HG02642 (cell line): ENCODE measurements around the gene PTAFR.

Experiments used
- ATAC-seq: cut with Tn5 transposase; IDR thresholded peaks from one replicate; pipeline ENCODE4 v1.9.1; 2021; ENCODE audit warnings: mild to moderate bottlenecking; ENCODE audit not compliant: unreplicated experiment, poor library complexity

The PTAFR gene, protein sequence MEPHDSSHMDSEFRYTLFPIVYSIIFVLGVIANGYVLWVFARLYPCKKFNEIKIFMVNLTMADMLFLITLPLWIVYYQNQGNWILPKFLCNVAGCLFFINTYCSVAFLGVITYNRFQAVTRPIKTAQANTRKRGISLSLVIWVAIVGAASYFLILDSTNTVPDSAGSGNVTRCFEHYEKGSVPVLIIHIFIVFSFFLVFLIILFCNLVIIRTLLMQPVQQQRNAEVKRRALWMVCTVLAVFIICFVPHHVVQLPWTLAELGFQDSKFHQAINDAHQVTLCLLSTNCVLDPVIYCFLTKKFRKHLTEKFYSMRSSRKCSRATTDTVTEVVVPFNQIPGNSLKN

DNA sequence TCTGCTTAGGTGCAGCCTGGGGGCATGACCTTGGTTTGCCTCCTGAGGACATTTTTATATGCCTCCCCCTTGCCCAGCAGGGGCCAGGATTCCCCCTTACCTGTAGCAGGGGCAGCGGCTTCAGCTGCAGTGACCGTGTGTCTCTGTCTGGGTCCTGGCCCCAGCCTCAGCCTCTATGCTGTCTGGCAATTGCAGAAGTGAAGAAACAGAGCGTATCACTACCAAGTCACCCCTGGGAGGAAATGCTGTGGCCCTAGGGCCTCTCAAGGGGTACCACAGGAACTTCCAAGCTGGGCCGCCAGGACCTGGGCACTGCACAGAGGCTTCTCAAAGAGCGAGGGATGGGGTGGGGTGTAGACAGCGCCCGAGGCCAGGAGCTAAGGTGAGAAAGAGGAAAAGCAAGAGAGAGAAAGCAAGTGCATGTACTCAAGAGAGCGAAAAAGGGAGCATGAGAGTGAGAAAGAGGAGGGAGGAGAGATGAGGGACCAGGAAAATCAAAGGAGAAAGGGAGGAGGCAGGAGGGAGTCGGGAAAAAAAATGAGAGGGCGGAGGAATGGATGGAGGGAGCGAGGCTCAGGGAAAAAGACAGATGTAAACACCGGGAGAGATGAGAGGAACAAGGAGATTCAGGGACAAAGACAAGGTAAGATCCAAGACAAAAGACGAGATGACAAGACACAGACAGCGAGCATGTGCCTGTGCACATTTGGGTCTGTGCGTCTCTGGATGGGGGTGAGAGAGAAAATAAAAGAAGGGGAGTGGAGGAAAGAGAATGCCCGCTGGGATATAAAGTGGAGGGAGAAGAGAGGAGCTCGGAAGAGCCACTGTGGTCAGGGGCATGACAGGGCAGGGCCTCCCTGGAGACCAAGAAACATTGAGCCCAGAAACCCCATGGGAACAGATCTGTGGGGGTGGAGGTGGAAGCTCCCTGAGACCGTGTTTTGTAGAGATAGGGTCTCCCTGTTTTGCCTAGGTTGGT is at the start of gene PTAFR:
PTAFR (minus strand) TSS at position 199 of the 979 bp plus-strand sequence. CDS start 25,669 bp downstream, outside the sequence.
- ATAC-seq: no peak

DNA sequence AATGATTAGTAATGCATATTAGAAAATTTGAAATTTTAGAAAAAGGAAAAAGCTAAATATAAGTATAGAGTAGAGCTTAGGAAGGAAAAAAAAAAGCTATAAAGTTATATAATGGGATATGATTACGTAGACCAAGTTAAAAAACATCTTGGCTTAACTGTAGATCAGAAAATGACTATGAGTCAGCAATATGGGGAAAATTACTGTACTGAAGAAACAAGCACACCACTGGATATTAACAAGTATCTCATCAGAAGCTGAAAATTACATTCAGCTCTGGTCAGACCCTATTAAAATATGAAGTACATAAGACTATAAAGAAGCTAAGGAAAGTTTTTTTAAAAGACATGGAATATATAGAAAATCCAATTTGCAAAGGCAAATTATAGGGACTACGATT is 36.8 kb upstream of the PTAFR start:
- ATAC-seq: no peak

DNA sequence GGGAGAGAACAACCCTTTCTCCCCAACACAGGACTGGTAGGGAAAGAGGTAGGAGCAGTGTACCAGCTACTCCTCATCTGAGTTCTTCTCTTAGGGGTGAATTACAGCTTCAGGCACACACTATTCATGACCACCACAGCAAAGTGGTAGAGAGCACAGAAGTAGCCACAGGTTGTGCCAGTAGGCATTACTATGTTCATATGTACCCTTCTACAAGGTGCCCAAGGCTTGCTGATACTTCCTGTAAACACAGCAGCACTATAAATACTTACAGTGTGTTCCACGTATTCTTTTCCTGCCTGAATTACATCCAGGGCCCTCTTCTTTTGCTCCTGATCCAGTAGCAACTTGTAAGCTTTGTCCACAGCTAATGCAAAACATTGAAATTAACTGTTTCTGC is 33.2 kb upstream of the PTAFR start:
- ATAC-seq: no peak

DNA sequence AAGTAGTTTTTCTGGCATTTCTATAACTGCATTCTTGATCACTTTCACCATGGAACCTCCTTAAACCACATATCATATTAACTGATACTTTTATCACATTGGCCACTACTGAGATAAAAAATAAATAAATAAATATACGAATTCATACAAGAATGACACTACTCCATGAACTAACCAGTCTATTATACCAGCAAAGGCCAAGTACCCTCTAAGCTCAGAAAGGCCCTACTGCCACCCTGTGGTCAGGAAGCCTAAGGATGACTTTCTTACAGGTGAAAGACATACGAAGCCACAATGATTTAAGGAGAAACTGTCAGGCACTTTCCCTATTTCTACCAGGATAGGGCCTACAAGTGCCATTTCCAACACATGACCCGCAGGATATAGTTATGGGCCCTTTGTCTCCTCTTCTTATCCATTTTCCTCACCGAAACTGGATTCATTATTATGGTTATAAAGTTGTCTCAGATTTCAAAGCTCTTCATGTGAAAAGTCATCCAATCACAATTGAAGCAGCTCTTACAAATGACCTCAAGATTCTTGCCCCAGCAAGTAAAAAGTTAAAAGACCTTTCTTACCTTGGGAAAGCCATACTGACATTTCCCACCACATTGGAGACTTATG is 32.4 kb upstream of the PTAFR start:
- ATAC-seq: no peak

DNA sequence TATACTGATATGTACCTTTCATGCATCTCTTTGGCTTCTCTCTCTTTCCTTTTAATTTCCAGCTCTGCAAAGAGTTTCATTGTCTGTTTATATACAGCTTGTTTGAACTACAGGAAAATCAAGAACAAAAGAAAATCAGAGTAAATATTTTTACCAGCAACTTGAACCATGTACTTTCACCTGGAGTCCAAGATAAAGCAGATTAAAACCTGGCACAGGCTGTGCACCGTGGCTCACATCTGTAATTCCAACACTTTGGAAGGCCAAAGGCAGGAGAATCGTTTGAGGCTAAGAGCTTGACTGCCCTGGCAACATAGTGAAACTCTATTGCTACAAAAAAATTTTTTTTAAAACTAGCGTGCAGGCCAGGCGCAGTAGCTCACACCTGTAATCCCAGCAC is 28.8 kb upstream of the PTAFR start:
- ATAC-seq: no peak

DNA sequence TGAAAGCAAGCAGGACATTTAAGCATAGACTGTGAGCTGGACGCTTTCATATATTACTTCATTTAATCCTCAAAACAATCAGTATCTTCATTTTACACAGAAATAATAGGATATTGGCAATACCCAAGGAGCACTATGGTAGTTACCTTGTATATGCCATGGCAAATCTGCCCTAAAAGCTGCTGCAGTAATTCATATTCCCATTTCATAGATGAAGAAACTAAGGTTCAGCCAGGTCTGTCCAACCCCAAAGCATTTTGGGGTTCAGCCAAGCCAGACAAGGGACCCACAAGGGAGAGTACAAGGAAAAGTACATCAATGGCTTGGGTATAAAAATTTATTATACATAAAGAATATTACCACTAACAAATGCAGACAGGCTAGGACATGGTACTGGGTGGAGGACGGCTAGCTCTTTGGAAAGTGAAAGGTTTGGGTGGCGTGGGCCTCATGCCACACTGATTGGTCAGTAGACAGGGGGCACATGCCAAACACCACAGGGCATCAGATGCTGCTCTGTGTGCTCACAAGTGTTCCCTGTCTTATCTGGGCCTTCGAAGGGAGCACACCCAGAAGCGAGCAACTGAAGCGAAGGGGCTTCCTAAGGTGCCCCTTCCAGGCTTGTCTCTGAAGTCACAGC is 23.9 kb upstream of the PTAFR start:
- ATAC-seq: no peak

DNA sequence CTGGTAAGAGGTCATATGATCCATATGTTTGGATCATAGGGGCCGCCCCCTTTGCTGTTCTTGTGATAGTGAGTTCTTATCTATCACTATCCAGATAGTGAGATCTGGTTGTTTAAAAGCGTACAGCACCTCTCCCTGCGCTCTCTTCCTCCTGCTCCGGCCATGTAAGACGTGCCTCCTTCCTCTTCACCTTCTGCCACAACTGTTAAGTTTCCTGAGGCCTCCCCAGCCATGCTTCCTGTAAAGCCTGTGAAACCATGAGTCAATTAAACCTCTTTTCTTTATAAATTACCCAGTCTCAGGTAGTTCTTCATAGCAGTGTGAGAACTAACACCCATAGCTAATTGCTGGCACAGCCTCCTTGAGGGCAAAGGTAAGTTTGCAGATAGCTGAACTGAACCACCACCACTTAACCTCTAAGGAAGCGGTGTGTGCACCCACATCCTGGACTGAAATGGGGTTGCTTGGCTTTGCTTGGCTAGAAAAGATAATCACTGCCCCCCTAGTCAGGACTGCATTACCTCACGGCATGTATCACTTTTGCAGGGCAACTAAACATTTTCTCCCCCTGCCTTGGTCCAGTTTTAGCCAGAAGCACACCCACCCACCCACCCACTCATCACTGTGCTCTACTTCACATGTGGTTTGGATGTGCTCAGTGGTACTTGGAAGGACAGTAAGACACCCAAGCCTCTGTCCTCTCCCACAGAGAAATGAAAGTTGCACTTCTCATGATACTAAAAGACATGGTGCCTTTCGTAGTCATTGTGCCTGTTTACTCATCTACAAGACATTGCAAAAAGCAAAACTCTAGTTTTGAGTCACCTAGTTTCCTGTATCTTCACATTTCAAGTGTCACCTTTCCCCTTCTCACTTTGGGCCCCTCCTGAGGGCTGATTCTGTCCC is 23.1 kb upstream of the PTAFR start:
- peak; percentile 74 for ATAC-seq

DNA sequence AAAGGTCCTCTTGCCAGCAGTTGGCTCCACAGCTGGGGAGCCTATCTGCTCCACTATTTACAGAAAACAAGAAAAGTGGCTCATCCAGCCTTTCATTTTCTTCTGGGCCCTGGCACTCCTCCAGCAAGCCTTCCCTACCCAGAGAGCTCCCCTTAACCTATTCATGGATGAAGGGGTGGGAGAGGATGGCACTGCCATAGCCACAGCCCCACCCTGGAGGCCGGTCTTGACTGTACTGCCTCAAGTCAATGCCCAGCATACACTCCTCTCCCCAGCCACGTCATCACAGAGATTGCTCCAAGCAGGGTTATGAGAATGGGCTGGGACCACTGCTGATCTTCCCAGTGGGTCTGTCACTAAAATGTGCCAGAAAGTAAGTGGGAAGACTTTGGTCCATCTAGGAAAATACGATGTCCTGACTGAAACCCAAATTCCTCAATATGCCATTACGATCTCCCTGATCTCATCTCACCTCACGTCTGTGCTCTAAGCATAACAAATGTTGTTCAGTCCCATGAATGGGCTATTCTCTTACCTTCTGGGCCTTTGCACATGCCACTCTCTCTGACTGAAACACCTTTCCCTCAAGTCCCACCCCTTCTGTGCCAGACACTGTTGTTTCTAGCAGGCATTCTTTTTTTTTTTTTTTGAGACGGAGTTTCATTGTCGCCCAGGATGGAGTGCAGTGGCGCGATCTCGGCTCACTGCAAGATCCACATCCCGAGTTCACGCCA is 21.4 kb upstream of the PTAFR start:
- ATAC-seq: no peak

DNA sequence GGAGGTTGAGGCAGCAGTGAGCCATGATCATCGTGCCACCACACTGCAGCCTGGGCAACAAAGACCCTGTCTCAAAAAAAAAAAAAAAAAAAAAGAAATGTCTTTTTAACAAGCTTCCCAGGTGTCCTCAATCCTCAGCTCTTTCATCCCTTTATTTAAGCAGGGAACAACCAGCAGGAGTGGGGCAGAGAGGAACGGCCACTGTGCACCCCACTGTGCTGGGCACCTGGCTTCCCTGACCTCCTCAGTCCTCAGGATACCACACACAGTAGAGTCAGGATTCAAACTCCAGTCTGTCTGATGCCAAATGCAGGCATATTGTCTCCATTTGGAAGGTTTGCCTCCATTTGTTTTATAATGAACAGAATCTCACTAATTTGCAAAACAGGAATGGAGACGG is 19.8 kb upstream of the PTAFR start:
- ATAC-seq: no peak

DNA sequence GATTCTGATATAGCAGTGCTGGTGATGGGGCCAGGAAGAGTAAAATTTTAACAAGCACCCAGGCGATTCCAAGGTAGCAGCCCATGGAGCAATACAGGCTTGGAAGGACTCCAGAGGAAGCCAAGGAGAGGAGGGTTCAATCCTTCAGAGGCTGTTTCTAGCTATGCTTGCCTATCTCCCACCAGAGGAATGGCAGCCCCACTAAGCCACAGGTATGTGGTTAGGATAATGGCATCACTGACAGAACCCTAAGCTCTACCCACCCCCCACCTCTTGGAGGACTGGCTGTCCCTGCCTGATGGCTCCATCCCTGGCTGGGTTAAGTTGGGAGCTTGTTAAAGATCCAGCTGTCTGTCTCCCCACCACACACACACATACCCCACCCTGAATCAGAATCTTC is 19.3 kb upstream of the PTAFR start:
- no peak for ATAC-seq

DNA sequence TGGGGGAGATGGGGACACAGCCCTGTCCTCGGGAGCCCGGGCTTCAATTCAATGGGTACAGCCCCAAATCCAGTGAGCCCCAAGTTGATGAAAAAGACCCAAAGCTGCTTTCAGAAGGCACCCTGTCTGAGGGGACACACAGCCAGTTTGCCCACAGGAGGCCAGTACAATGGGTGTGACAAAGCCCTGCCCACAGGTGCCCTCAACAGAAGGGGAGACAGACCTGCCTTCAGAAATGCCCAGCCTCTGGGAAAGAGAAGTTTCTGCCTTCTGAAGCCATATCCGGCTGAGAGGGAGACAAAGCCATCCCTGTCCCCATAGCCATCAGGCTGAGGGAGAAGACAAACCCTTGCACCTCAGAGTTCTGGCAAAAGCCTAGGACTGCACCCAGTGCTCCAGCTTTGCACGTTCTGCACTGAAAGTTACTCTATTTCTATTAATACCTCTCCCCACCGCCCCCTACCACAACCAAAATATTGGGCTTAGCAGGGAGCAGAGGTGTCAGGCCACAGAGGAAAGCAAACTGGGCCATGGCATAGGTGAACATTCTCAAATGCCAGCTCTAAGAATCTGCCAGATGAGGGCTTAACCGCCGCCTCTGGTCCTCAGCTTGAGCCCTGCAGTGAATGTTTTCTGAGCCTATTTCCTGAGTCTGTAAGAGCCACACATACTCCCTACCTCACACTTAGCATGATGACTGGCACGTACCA is 18.0 kb upstream of the PTAFR start:
- ATAC-seq: no peak

DNA sequence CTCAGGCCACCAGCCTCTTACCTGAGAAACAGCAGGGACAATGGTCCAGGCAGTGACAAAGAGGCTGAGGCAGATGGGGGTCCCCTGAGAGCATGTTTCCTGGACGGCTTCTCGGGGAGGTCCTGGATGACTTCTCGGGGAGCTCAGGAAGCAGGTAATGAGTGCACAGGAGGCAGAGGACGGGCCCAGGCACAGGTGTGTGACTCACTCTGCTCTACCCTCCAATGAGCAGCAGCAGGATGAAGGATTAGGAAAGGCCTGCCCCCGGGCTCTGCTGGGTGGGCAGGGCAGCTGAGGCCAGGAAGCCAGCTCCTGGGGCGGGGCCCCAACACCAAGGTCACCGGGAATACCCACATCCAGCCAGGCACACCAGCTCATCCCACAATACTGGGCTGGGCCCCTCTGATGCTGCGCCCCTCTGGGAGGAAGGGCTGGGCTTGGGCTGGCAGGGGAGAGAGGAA is 17.2 kb upstream of the PTAFR start:
- ATAC-seq: no peak

DNA sequence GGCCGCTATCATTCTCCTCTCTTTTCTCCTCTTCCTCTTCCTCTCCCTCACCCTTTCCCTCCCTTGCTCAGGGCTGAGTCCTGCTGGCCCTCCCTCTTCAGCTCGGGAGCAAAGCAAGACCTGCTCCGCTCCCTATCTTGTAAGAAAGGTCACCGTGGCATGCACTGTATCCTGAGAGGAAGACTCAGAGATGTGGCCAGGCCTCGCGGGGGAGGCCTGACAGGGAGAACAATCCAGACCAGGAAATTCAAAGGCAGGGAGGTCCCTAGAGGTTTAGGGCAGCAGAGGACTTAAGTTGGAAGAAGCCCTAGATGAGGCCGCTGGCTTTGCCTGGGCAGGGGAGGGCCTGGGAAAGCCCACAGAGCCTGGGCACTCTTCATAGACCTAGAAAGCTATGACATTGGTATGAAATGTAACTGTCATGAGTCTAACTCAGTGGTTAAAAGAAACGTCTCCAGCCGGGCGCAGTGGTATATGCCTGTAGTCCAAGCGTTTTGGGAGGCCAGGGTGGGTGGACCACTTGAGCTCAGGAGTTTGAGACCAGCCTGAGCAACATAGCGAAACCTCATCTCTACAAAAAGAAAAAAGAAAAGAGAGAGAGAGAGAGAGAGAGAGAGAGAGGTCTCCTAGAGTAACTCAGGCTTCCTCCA is 14.6 kb upstream of the PTAFR start:
- no peak for ATAC-seq

DNA sequence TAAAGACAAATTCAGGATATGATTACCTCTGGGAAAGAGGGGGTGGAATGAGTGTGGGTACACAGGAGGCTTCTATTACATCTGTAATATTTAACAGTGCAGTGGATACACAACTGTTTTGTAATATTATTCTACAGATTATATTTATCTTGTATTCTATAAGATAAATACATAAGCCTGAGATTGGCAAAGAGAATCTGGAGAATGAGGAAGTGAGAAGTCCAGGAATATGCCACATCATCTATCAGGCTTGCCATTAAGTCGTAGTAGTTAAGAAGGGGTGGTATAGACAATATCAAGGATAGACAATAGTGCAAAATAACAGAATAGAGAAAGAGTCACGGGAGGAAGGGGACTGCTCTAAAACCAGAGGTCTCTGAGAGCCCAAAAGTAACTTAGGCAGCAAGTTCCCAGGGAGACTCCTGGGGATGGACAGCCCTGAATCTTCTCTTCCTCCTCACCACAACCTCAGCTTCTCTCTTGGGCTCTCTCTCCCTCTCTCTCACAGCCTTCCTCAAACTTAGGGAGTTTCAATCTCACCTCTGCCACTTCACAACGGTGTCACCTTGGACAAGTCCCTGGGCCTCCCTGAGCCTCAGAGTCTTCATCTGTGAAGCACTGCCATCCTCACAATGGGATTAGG is 14.0 kb upstream of the PTAFR start:
- no peak for ATAC-seq

DNA sequence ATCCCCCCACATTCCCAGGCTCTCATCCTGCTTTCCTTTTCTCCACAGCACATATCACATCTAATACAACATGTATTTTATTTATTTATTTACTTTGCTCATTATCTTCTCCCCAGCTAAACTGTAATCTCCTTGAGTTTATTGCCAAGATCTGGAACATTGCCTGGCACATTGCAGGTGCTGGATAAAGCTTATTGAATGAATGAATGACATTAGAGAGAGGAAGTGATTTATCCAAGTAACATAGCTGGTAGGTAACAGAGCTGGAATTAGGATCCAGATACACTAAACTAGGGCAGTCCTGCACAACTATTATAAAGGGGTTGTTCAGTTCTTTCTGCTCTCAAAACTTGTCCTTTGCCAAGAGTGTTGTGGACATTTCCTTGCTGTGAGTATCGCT is 8.6 kb upstream of the PTAFR start:
- ATAC-seq: no peak

DNA sequence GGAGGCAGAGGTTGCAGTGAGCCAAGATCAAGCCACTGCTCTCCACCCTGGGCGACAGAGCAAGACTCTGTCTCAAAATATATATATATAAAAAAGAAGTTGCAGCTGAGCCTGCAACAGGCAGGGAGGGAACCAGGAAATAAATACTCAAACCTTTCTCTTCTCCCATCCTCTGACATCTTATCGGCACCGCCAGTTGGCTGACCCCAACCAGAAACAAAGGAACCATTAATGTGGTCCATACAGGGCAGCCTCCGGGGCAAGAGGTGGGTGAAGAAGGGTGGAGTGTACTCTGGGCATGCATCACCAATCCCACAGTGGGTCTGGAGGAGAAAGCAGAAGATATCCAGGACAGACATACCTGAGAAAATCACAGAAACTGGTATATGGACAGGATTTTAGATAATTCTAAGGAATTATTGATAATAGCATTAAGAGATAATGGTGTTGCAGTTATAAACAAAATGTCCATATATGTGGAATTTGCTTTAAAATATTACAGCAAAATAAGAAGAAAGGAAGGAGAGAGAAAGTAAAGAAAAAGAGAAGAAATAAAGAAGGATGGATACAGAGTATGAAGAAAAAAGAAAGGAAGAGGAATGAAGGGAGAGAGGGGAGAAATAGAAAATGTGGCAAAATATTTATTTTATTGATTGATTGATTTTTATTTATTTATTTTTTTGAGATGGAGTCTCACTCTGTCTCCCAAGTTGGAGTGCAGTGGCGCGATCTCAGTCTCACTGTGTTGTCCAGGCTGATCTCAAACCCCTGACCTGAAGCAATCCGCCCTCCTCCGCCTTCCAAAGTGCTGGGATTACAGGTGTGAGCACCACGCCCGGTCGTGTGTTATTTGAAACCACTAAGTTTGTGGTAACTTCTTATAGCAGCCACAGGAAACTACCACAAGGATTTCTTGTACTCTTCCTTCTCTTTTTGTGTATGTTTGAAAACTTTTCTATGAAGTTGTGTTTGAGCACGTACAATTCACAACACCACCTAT is 4.1 kb upstream of the PTAFR start:
- no peak for ATAC-seq
